A673 (cell line): ENCODE data around the gene HMGCS1. TPM values are rescaled to one million over a fixed set of nuclear protein-coding genes. Genes with fewer than 3 reads are reported as not detected.

Source experiments
- BruUV-seq: library from RNA; stranded (reverse); fragments of 400-500 nt; replicated peaks from 2 replicates; lab custom pipeline; 2021; lab: Mats Ljungman, UMichigan
- CTCF ChIA-PET: fragments of 300-600 bp; sonication (Branson Sonifier 250); formaldehyde crosslinking; loops from one replicate; lab custom pipeline; 2022; ENCODE audit warnings: antibody characterized with exemption; lab: Charles Lee
- POLR2A ChIA-PET: fragments of 300-600 bp; sonication (Branson Sonifier 250); formaldehyde crosslinking; loops from one replicate; lab custom pipeline; 2022; ENCODE audit warnings: antibody characterized with exemption; ENCODE audit not compliant: low non-redundant PET; lab: Charles Lee
- DNase-seq: peaks from one replicate; pipeline ENCODE4 v3.0.0-alpha.2; 2015; ENCODE audit warnings: low spot score
- H3K27ac ChIP-seq: fragments of 200-600 bp; sonication (generic); 2 replicates; pipeline ENCODE4 v1.5.1; 2016; ENCODE audit warnings: mixed run types, low read depth, mild to moderate bottlenecking, mixed read lengths, antibody characterized with exemption, low read length; ENCODE audit not compliant: poor library complexity, severe bottlenecking
- H3K27me3 ChIP-seq: fragments of 200-600 bp; sonication (generic); replicated peaks from 2 replicates; pipeline ENCODE4 v1.6.1; 2017; ENCODE audit warnings: mixed run types, low read depth, mild to moderate bottlenecking, mixed read lengths, antibody characterized with exemption, low read length; ENCODE audit not compliant: insufficient read depth, poor library complexity
- H3K36me3 ChIP-seq: fragments of 200-600 bp; sonication (generic); 2 replicates; pipeline ENCODE4 v1.6.1; 2016; ENCODE audit warnings: mixed run types, mild to moderate bottlenecking, mixed read lengths, antibody characterized with exemption, low read length; ENCODE audit not compliant: insufficient read depth, poor library complexity, severe bottlenecking
- H3K4me1 ChIP-seq: fragments of 200-600 bp; sonication (generic); 2 replicates; pipeline ENCODE4 v1.6.1; 2017; ENCODE audit warnings: mixed run types, mild to moderate bottlenecking, mixed read lengths, antibody characterized with exemption, low read length; ENCODE audit not compliant: insufficient read depth, poor library complexity, severe bottlenecking
- H3K4me3 ChIP-seq: fragments of 200-600 bp; sonication (generic); 2 replicates; pipeline ENCODE4 v1.5.1; 2016; ENCODE audit warnings: low read depth, mixed run types, mild to moderate bottlenecking, mixed read lengths, low read length; ENCODE audit not compliant: poor library complexity, severe bottlenecking
- H3K9me3 ChIP-seq: fragments of 200-600 bp; sonication (generic); 2 replicates; pipeline ENCODE4 v1.6.1; 2016; ENCODE audit warnings: mixed run types, low read depth, mild to moderate bottlenecking, mixed read lengths, antibody characterized with exemption, low read length; ENCODE audit not compliant: poor library complexity, severe bottlenecking
- EZH2 ChIP-seq: fragments of 200-600 bp; sonication (generic); IDR thresholded peaks from 2 replicates; pipeline ENCODE4 v1.6.1; 2017; ENCODE audit warnings: borderline replicate concordance, low read depth, mild to moderate bottlenecking, mixed read lengths, antibody characterized with exemption, low read length; ENCODE audit not compliant: poor library complexity, severe bottlenecking
- intact Hi-C: fragments of 100-400 bp; cut with micrococcal nuclease; formaldehyde crosslinking; loops from one replicate; pipeline ENCODE4 v1.10.0; 2022; ENCODE audit not compliant: unreplicated experiment
- total RNA-seq: library from RNA; stranded (reverse); gene quantifications from 2 replicates; pipeline ENCODE4 v1.2.3, GENCODE V29; 2021
- TF ChIP-seq, protein P1 (sequence below): fragments of 300-800, 200-600 bp; sonication (generic); conservative IDR thresholded peaks from 2 replicates; pipeline ENCODE4 v1.5.1; 2017; ENCODE audit warnings: low read depth, mild to moderate bottlenecking, antibody characterized with exemption, low read length, moderate library complexity, mixed read lengths

HMGCS1 gene
- total RNA-seq, 1 experiment from 2014 or later: 162 TPM

DNA sequence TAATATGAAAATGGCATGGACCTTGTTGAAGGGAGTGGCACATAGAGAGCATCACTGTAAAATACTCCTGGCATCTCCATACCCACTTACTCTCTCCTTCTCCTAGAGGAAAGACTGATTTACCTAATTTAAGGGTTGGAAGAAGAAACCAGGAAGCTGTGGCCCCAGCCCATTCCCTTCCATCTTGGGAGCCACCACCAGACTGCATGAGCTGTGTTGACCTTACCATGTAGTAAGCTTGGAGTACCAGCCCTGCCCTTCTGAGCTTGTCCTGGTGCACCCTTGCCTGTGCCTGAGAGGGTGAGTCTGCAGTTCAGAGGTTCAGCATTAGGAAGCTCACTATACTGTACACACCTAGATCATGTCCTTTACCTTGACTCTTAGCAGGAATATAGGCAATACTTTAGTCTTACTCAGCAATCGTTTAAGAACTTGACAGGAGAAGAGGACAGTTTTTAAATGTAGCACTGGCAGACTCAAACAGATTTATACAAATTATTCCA is 35.7 kb upstream of the HMGCS1 start:
- Histone ChIP-seq H3K4me1 (no peaks in the 10 kb centered on the region), H3K9me3 (no peaks in the 10 kb centered on the region), H3K4me3 (no peak overlapping the region), H3K27me3 (no peaks in the 10 kb centered on the region), H3K27ac (no peak overlapping the region), H3K36me3 (no peaks in the 10 kb centered on the region)
- ChIA-PET POLR2A (no interaction called here), CTCF (no interaction called here)
- no TSS peak for BruUV-seq
- intact Hi-C loops: no loop called here
- TF ChIP-seq, protein P1, sequence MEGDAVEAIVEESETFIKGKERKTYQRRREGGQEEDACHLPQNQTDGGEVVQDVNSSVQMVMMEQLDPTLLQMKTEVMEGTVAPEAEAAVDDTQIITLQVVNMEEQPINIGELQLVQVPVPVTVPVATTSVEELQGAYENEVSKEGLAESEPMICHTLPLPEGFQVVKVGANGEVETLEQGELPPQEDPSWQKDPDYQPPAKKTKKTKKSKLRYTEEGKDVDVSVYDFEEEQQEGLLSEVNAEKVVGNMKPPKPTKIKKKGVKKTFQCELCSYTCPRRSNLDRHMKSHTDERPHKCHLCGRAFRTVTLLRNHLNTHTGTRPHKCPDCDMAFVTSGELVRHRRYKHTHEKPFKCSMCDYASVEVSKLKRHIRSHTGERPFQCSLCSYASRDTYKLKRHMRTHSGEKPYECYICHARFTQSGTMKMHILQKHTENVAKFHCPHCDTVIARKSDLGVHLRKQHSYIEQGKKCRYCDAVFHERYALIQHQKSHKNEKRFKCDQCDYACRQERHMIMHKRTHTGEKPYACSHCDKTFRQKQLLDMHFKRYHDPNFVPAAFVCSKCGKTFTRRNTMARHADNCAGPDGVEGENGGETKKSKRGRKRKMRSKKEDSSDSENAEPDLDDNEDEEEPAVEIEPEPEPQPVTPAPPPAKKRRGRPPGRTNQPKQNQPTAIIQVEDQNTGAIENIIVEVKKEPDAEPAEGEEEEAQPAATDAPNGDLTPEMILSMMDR: no peak
- TF ChIP-seq EZH2: no peak
- DNase-seq: no peak

DNA sequence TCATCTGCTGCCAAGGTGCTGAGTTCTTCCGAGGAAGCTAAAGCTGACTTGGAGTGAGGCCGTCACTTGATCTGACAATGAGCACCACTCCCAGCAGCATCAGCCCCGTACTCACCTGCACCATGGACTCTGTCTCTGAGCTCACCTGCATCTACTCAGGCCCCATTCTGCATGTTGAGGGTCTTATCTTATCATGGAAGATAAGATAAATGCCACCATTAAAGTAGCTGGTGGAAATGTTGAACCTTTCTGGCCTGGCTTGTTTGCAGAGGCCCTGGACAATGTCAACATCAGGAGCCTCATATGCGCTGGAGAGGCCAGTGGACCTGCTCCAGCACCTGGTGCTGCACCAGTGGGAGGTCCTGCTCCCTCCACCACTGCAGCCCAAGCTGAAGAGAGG is 35.0 kb upstream of the HMGCS1 start:
- no peak for TF ChIP-seq EZH2
- TF ChIP-seq, protein P1: no peak
- H3K9me3 ChIP-seq: no peaks in the 10 kb centered on the region
- no peak overlapping the region for H3K4me3 ChIP-seq
- no peak overlapping the region for H3K27ac ChIP-seq
- DNase-seq: no peak
- POLR2A ChIA-PET: no interaction called here
- intact Hi-C loops: no loop called here
- CTCF ChIA-PET: no interaction called here
- H3K4me1 ChIP-seq: no peaks in the 10 kb centered on the region
- H3K36me3 ChIP-seq: no peaks in the 10 kb centered on the region
- BruUV-seq: no TSS peak
- no peaks in the 10 kb centered on the region for H3K27me3 ChIP-seq

DNA sequence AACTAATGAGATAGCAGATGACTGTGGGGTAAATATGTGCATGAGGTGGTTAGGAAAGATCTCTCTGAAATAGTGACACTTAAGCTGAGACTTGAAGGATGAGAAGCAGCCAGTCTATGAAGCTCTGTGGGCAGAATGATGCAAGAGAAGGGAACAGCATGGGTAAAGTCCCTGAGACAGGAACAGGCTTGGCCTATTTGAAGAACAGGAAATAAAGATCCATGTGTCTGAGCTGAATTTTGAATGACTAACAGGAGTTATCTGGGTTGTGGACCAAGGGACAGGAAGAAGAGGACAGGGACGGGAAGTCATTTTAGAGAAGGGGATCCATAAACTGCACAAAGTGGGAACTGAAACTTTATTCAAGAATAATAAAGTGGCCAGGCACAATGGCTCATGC is 25.6 kb upstream of the HMGCS1 start:
- Histone ChIP-seq H3K4me1 (no peaks in the 10 kb centered on the region), H3K27ac (no peak overlapping the region), H3K27me3 (peaks cover 6% of the 10 kb centered on the region), H3K4me3 (no peak overlapping the region), H3K9me3 (peaks cover 14% of the 10 kb centered on the region), H3K36me3 (no peaks in the 10 kb centered on the region)
- ChIA-PET POLR2A (no interaction called here), CTCF (no interaction called here)
- TF ChIP-seq EZH2: no peak
- TF ChIP-seq, protein P1: no peak
- no peak for DNase-seq
- intact Hi-C loops: no loop called here
- BruUV-seq: no TSS peak
